Measurements from ENCODE around the gene QRFP. TPM values are rescaled to one million over a fixed set of nuclear protein-coding genes. Genes with fewer than 3 reads are reported as not detected.

QRFP gene
- polyA plus RNA-seq, 3 donors = 0.18 to 0.60 (median 0.21) TPM

DNA sequence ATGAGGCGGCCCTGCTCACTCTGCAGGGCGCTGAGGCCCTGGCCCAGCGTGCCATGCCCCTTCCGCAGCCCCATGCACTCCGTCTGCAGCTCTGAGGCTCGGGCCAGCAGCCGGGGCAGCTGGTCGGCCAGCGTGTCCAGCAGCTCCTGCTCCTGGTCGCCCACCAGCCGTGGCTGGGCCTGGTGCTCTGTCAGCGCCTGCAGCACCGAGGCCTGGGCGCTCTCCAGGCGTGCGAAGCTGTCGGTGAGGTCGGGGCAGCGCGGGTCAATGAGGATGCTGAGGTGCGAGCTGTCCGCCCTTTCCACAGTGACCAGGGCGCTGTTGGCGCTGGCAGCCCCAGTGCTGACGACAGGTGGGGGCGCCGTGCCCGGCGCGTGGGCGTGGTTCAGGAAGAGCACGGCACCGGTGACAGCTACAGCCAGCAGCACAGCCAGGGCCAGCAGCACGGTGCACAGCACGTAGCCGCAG is 33.0 kb upstream of the QRFP start:
- H3K27me3 Mint-ChIP-seq (ENCODE audit: low read depth in 3 of 3) = peaks cover 27 to 40% (median 30%) of the 10 kb centered on the region in 3 donors

DNA sequence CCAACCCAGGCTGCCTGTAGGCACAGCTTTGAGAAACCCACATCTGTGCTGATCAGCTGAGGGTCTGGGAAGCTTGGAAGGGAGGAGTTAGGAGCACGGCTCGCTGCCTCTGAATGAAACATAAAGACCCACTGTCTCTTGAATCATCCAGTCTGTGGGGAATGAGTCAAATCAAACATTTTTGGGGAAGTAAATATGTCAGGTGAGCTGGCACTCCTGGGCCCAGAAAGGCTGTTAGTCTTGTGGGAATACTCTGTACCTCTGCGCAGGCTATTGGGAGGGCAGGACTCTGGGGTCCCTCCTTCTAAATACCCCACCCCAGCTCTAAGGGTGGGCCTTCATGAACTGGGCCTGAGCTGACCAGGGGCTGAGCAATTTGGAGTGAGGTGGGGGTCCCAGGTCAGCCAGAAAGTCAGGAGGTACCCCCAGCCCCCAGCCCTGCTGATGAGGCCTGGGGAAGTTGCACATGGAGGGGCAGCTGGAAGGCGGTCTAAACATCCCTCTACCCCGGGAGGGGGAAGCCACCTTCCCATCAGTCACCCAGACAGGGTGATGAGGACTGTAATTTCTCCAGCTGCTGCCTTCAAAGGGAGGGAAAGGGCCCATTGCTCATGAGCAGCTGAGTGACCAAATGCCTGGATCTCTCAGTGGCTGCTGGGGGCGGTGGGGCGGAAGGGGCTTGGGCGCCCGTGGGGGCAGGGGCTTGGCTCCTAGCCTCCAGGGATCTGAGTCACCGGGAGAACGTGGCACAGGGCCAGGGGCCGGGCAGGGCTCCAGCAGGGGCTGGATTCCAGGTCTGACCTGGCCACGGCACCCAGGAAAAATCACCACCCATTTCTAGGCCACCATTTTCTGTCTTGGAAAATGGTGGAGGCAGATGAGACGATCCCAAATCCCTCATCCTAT is 31.6 kb upstream of the QRFP start:
- peaks cover 0 to 5% (median 0%) of the 10 kb centered on the region in 7 donors for H3K9me3 Mint-ChIP-seq
- no peak for DNase-seq
- no peaks in the 10 kb centered on the region for H3K36me3 Mint-ChIP-seq
- TF ChIP-seq, protein P1, sequence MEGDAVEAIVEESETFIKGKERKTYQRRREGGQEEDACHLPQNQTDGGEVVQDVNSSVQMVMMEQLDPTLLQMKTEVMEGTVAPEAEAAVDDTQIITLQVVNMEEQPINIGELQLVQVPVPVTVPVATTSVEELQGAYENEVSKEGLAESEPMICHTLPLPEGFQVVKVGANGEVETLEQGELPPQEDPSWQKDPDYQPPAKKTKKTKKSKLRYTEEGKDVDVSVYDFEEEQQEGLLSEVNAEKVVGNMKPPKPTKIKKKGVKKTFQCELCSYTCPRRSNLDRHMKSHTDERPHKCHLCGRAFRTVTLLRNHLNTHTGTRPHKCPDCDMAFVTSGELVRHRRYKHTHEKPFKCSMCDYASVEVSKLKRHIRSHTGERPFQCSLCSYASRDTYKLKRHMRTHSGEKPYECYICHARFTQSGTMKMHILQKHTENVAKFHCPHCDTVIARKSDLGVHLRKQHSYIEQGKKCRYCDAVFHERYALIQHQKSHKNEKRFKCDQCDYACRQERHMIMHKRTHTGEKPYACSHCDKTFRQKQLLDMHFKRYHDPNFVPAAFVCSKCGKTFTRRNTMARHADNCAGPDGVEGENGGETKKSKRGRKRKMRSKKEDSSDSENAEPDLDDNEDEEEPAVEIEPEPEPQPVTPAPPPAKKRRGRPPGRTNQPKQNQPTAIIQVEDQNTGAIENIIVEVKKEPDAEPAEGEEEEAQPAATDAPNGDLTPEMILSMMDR (IDR thresholded peaks at IDR 0.05) = no peak
- intact Hi-C loops (cut with micrococcal nuclease) = no loop called here
- Histone ChIP-seq H3K36me3 (replicated peaks in 1 of 2; ENCODE audit: control insufficient read depth in 1 of 2, insufficient read depth in 2 of 2, low read length in 2 of 2) (no peaks in the 10 kb centered on the region), H3K27ac (ENCODE audit: low read depth in 1 of 2, low read length in 2 of 2) (no peak overlapping the region), H3K4me2 (replicated peaks; ENCODE audit: extremely low read depth, low read length, poor library complexity, severe bottlenecking) (no peak overlapping the region), H3K9me3 (replicated peaks in 1 of 2; ENCODE audit: control insufficient read depth in 1 of 2, insufficient read depth in 1 of 2, low read length in 2 of 2) (no peaks in the 10 kb centered on the region), H3K4me1 (ENCODE audit: control insufficient read depth in 1 of 2, insufficient read depth in 2 of 2, low read length in 2 of 2) (no peaks in the 10 kb centered on the region), H3K79me2 (ENCODE audit: insufficient read depth, low read length) (no peaks in the 10 kb centered on the region), H3K27me3 (ENCODE audit: control insufficient read depth in 2 of 2, insufficient read depth in 2 of 2, low read length in 2 of 2) (peaks cover 0 to 11% of the 10 kb centered on the region in 2 donors), H4K20me1 (ENCODE audit: insufficient read depth, low read length) (no peaks in the 10 kb centered on the region), H3K9ac (ENCODE audit: insufficient read depth, low read length, poor library complexity, severe bottlenecking) (no peak overlapping the region), H2AFZ (ENCODE audit: insufficient read depth, low read depth, low read length, poor library complexity, severe bottlenecking) (no peak overlapping the region), H3K4me3 (replicated peaks in 1 of 3; ENCODE audit: low read depth in 2 of 3, low read length in 3 of 3) (no peak overlapping the region)
- H3K27me3 Mint-ChIP-seq (ENCODE audit: low read depth in 3 of 3) = peaks cover 18 to 28% (median 23%) of the 10 kb centered on the region in 3 donors
- no peak overlapping the region for H3K27ac Mint-ChIP-seq
- H3K4me1 Mint-ChIP-seq = no peaks in the 10 kb centered on the region
- H3K4me3 Mint-ChIP-seq = no peak overlapping the region
- WGBS (ENCODE audit: insufficient coverage) = 67% methylated on average over 3 of the region's 14 CpGs

More for the DNA sequence above, 33.0 kb upstream of the QRFP start:
- Histone ChIP-seq H4K20me1 (ENCODE audit: insufficient read depth, low read length) (no peaks in the 10 kb centered on the region), H3K4me1 (ENCODE audit: control insufficient read depth in 1 of 2, insufficient read depth in 2 of 2, low read length in 2 of 2) (no peaks in the 10 kb centered on the region), H3K27me3 (ENCODE audit: control insufficient read depth in 2 of 2, insufficient read depth in 2 of 2, low read length in 2 of 2) (peaks cover 0 to 23% of the 10 kb centered on the region in 2 donors), H3K27ac (ENCODE audit: low read depth in 1 of 2, low read length in 2 of 2) (no peak overlapping the region), H3K9me3 (replicated peaks in 1 of 2; ENCODE audit: control insufficient read depth in 1 of 2, insufficient read depth in 1 of 2, low read length in 2 of 2) (no peaks in the 10 kb centered on the region), H3K4me2 (replicated peaks; ENCODE audit: extremely low read depth, low read length, poor library complexity, severe bottlenecking) (no peak overlapping the region), H3K36me3 (replicated peaks in 1 of 2; ENCODE audit: control insufficient read depth in 1 of 2, insufficient read depth in 2 of 2, low read length in 2 of 2) (no peaks in the 10 kb centered on the region), H3K79me2 (ENCODE audit: insufficient read depth, low read length) (no peaks in the 10 kb centered on the region), H3K4me3 (replicated peaks in 1 of 3; ENCODE audit: low read depth in 2 of 3, low read length in 3 of 3) (no peak overlapping the region), H2AFZ (ENCODE audit: insufficient read depth, low read depth, low read length, poor library complexity, severe bottlenecking) (no peak overlapping the region), H3K9ac (ENCODE audit: insufficient read depth, low read length, poor library complexity, severe bottlenecking) (no peak overlapping the region)
- Mint-ChIP-seq H3K4me3 (no peak overlapping the region), H3K27ac (no peak overlapping the region), H3K36me3 (no peaks in the 10 kb centered on the region), H3K4me1 (no peaks in the 10 kb centered on the region), H3K9me3 (peaks cover 0 to 5% (median 0%) of the 10 kb centered on the region in 7 donors)
- DNase-seq = no peak
- TF ChIP-seq, protein P1 (IDR thresholded peaks at IDR 0.05) = no peak
- intact Hi-C loops (cut with micrococcal nuclease) = no loop called here
- WGBS (ENCODE audit: insufficient coverage) = 95% methylated on average over 36 of the region's 36 CpGs

Measured in CD14-positive monocyte (primary cell).